Measurements from ENCODE around the gene IL17RA.

DNA sequence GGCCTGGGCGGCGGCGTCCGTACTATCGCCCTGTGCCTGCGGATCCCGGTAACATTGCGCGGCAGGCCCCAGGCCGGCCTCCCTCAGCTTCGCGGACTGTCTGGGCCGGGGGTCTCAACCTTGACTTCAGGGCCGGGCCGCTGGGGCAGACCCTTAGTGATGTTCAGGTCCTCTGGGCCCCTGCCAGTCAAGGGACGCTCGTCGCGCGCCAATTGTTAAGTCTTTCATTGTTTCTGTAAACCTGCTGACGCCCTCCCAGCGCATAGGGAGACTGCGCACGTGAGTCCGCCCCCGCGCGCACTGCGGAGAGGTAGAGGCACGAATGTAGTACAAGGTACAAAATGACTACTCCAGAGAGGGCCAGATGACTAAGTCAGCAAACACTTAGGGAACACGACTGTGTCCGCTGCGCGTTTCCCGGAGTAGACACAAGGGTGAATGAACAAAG is 74.7 kb downstream of the IL17RA start:
- TF ChIP-seq, protein P1, sequence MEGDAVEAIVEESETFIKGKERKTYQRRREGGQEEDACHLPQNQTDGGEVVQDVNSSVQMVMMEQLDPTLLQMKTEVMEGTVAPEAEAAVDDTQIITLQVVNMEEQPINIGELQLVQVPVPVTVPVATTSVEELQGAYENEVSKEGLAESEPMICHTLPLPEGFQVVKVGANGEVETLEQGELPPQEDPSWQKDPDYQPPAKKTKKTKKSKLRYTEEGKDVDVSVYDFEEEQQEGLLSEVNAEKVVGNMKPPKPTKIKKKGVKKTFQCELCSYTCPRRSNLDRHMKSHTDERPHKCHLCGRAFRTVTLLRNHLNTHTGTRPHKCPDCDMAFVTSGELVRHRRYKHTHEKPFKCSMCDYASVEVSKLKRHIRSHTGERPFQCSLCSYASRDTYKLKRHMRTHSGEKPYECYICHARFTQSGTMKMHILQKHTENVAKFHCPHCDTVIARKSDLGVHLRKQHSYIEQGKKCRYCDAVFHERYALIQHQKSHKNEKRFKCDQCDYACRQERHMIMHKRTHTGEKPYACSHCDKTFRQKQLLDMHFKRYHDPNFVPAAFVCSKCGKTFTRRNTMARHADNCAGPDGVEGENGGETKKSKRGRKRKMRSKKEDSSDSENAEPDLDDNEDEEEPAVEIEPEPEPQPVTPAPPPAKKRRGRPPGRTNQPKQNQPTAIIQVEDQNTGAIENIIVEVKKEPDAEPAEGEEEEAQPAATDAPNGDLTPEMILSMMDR (IDR thresholded peaks at IDR 0.05): no peak
- TF ChIP-seq POLR2A (IDR thresholded peaks at IDR 0.05; ENCODE audit: low read depth) (no peak), POLR2AphosphoS5 (IDR thresholded peaks at IDR 0.05) (no peak), EP300 (IDR thresholded peaks at IDR 0.05) (no peak)
